IMR-90 (cell line): ENCODE results near the gene TXNRD1. TPM values are rescaled to one million over a fixed set of nuclear protein-coding genes. Genes with fewer than 3 reads are reported as not detected.

ENCODE experiments used
- ATAC-seq: fragments of 200-7000 bp; cut with Tn5 transposase; 2 replicates; pipeline ENCODE4 v1.9.1; 2020; ENCODE audit warnings: low read depth, mild to moderate bottlenecking, moderate library complexity
- BruUV-seq: library from RNA; stranded (reverse); fragments of 400-500 nt; replicated peaks from 2 replicates; lab custom pipeline; 2021; lab: Mats Ljungman, UMichigan
- CTCF ChIA-PET: fragments of 300-600 bp; formaldehyde crosslinking; extraction: SDS; loops from one replicate; lab custom pipeline; 2021; ENCODE audit warnings: antibody characterized with exemption; lab: Yijun Ruan, JAX
- POLR2A ChIA-PET: fragments of 300-600 bp; sonication (Branson Sonifier 250); formaldehyde crosslinking; loops from one replicate; lab custom pipeline; 2022; ENCODE audit warnings: antibody characterized with exemption; ENCODE audit not compliant: unreplicated experiment; lab: Charles Lee
- DNase-seq: peaks from one replicate; pipeline ENCODE4 v3.0.0; 2013
- H2AFZ ChIP-seq: replicated peaks from 2 replicates; pipeline ENCODE3; 2013; ENCODE audit warnings: low read length, mild to moderate bottlenecking; ENCODE audit not compliant: poor library complexity
- H2AK5ac ChIP-seq: 2 replicates; pipeline ENCODE4 v1.6.1; 2013; ENCODE audit warnings: low read depth, low read length, inconsistent platforms
- H2AK9ac ChIP-seq: replicated peaks from 2 replicates; pipeline ENCODE3; 2013; ENCODE audit warnings: mild to moderate bottlenecking, low read depth, low read length, moderate library complexity; ENCODE audit not compliant: poor library complexity
- H2BK120ac ChIP-seq: 2 replicates; pipeline ENCODE4 v1.6.1; 2013; ENCODE audit warnings: low read depth, low read length, inconsistent platforms
- H2BK15ac ChIP-seq: 3 replicates; pipeline ENCODE4 v1.6.1; 2013; ENCODE audit warnings: low read depth, low read length, inconsistent platforms
- H2BK20ac ChIP-seq: 2 replicates; pipeline ENCODE4 v1.6.1; 2013; ENCODE audit warnings: low read depth, mild to moderate bottlenecking, inconsistent platforms, low read length, moderate library complexity
- H2BK5ac ChIP-seq: 2 replicates; pipeline ENCODE4 v1.6.1; 2013; ENCODE audit warnings: mild to moderate bottlenecking, low read depth, low read length, inconsistent platforms; ENCODE audit not compliant: poor library complexity, severe bottlenecking
- H3K14ac ChIP-seq: replicated peaks from 2 replicates; pipeline ENCODE4 v1.6.1; 2013; ENCODE audit warnings: low read depth, low read length, inconsistent platforms
- H3K18ac ChIP-seq: 2 replicates; pipeline ENCODE4 v1.6.1; 2013; ENCODE audit warnings: low read depth, low read length, control low read depth
- H3K23ac ChIP-seq: 2 replicates; pipeline ENCODE4 v1.6.1; 2013; ENCODE audit warnings: low read depth, low read length, inconsistent platforms
- H3K27ac ChIP-seq: 2 replicates; pipeline ENCODE4 v1.5.1; 2013; ENCODE audit warnings: mild to moderate bottlenecking, control low read depth, low read length; ENCODE audit not compliant: insufficient read depth
- H3K27me3 ChIP-seq: 2 replicates; pipeline ENCODE4 v1.6.1; 2013; ENCODE audit warnings: low read length; ENCODE audit not compliant: control insufficient read depth, insufficient read depth
- H3K36me3 ChIP-seq: 2 replicates; pipeline ENCODE4 v1.6.1; 2013; ENCODE audit warnings: low read length, mixed read lengths; ENCODE audit not compliant: control insufficient read depth, insufficient read depth
- H3K4ac ChIP-seq: 2 replicates; pipeline ENCODE4 v1.6.1; 2013; ENCODE audit warnings: low read depth, low read length, inconsistent platforms
- H3K4me1 ChIP-seq: 2 replicates; pipeline ENCODE4 v1.6.1; 2013; ENCODE audit warnings: low read length, mixed read lengths; ENCODE audit not compliant: control insufficient read depth, insufficient read depth
- H3K4me2 ChIP-seq: 2 replicates; pipeline ENCODE4 v1.6.1; 2013; ENCODE audit warnings: low read depth, mild to moderate bottlenecking, control low read depth, low read length, moderate library complexity
- H3K4me3 ChIP-seq: 2 replicates; pipeline ENCODE4 v1.5.1; 2013; ENCODE audit warnings: low read depth, mild to moderate bottlenecking, control low read depth, low read length, moderate library complexity; ENCODE audit not compliant: insufficient read depth
- H3K56ac ChIP-seq: 2 replicates; pipeline ENCODE4 v1.6.1; 2013; ENCODE audit warnings: low read length, inconsistent platforms; ENCODE audit not compliant: insufficient read depth; ENCODE audit errors: extremely low read depth
- H3K79me1 ChIP-seq, 2 experiments: 2 replicates each; pipeline ENCODE4 v1.6.1; 2013; ENCODE audit warnings: low read length in 2 of 2, inconsistent platforms in 1 of 2, low read depth in 1 of 2
- H3K9ac ChIP-seq: 2 replicates; pipeline ENCODE4 v1.6.1; 2013; ENCODE audit warnings: low read depth, low read length, control low read depth
- H3K9me1 ChIP-seq: 2 replicates; pipeline ENCODE4 v1.6.1; 2013; ENCODE audit warnings: low read length, inconsistent platforms; ENCODE audit not compliant: insufficient read depth
- H3K9me3 ChIP-seq: 2 replicates; pipeline ENCODE4 v1.6.1; 2013; ENCODE audit warnings: low read length; ENCODE audit not compliant: control insufficient read depth, insufficient read depth
- H4K20me1 ChIP-seq: 2 replicates; pipeline ENCODE4 v1.6.1; 2013; ENCODE audit warnings: low read length, inconsistent platforms; ENCODE audit not compliant: insufficient read depth
- H4K5ac ChIP-seq: 2 replicates; pipeline ENCODE4 v1.6.1; 2013; ENCODE audit warnings: mild to moderate bottlenecking, low read depth, low read length, control low read depth
- H4K8ac ChIP-seq, 2 experiments: 2 replicates each; pipeline ENCODE4 v1.6.1; 2013; ENCODE audit warnings: low read depth in 2 of 2, low read length in 2 of 2, control low read depth in 1 of 2, inconsistent platforms in 1 of 2
- H4K91ac ChIP-seq: 2 replicates; pipeline ENCODE4 v1.6.1; 2013; ENCODE audit warnings: low read depth, low read length, inconsistent platforms; ENCODE audit not compliant: insufficient read depth
- BHLHE40 ChIP-seq: fragments of 150-350 bp; IDR thresholded peaks from 2 replicates; pipeline ENCODE4 v1.6.1; 2016; ENCODE audit warnings: mild to moderate bottlenecking, low read depth, low read length
- CHD1 ChIP-seq: IDR thresholded peaks from 2 replicates; pipeline ENCODE4 v1.6.1; 2012; ENCODE audit warnings: low read depth, low read length, improper control_type of control experiment
- FOS ChIP-seq: fragments of 150-350 bp; IDR thresholded peaks from 2 replicates; pipeline ENCODE4 v1.6.1; 2016; ENCODE audit warnings: low read depth, low read length
- MAFK ChIP-seq: IDR thresholded peaks from 2 replicates; pipeline ENCODE4 v1.6.1; 2012; ENCODE audit warnings: low read depth, low read length, improper control_type of control experiment
- WGBS, 2 experiments: methylation state at CpG; one replicate each; pipeline versions ENCODE4 v1.1.5 to v1.1.7; 2013; ENCODE audit warnings: missing lambda C conversion rate in 2 of 2; ENCODE audit not compliant: insufficient read length in 1 of 2; ENCODE audit errors: extremely low coverage in 2 of 2; 5-methylcytosine and 5-hydroxymethylcytosine counted together
- dilution Hi-C: fragments of 300-500 bp; cut with HindIII; formaldehyde crosslinking; loops from one replicate; pipeline ENCODE4 v1.14.3; 2018; ENCODE audit warnings: low sequenced_read_pairs; ENCODE audit not compliant: unreplicated experiment
- in situ Hi-C: fragments of 300-500 bp; cut with MboI; formaldehyde crosslinking; loops from 3 replicates; pipeline ENCODE4 v1.14.3; 2019; ENCODE audit warnings: low sequenced_read_pairs, inconsistent platforms, mixed read lengths
- intact Hi-C: fragments of 100-400 bp; cut with micrococcal nuclease; formaldehyde crosslinking; loops from 2 replicates; pipeline ENCODE4 v1.10.0; 2022
- polyA plus RNA-seq, 3 experiments: library from polyadenylated mRNA; depleted of rRNA; stranded (reverse); fragments of >200 nt; gene quantifications; 2 replicates each; pipeline ENCODE4 v1.2.3, GENCODE V29; 2012; ENCODE audit warnings: low replicate concordance in 1 of 3
- total RNA-seq: library from RNA; depleted of rRNA; stranded (reverse); fragments of >200 nt; gene quantifications from 2 replicates; pipeline ENCODE4 v1.2.3, GENCODE V29; 2012

Gene TXNRD1
- total and polyA plus RNA-seq, 2 of the 4 experiments (the other 2 are of a cell fraction): 379 to 582 TPM

DNA sequence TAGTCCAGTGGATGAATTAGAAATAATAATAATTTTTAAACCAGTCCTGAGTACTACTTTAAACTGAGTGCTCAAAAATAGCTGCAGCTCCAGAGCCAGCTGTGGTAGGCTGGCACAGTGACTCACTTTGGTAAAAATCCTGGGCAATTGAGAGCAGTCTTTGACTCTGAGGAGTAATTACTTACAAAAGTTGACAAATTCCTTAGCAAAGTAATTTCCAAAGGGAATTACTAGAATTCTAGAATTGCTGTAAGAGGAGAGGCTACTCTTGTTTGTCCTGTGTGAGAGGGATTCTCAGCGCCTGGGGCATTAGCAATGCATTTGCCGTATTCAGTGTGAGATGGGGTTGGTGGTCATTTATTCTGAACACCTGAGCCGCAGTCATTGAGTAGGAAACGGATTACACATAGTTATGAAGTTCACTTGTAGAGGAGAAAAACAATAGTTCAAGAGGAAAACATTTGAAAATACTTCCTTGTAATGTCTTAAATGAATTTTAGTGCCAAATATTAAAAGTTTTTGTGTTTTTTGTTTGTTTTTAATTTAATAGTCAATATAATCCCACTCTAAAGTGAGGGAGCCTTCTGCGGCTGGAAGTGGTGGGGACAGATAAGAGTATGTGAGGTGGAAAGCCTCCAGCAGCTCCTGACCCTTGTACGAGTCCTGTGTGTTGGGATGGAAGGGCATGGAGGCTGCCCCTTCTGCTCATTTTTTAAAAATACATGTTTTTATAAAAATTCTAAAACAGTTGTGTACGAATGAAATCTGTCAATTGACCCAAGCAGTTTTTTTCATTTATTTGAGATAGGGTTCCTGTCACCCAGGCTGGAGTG lies 129.9 kb downstream of the TXNRD1 start:
- Histone ChIP-seq H3K9ac (no peak overlapping the region), H4K91ac (no peak overlapping the region), H3K79me1 (peaks cover 53 to 71% of the 10 kb centered on the region in 2 experiments), H2AK9ac (no peak overlapping the region), H3K9me1 (peaks cover 16% of the 10 kb centered on the region), H2BK5ac (no peak overlapping the region), H2BK20ac (no peak overlapping the region), H4K20me1 (peaks cover 89% of the 10 kb centered on the region), H3K9me3 (no peaks in the 10 kb centered on the region), H3K27ac (no peak overlapping the region), H2BK120ac (no peak overlapping the region), H2BK15ac (no peak overlapping the region), H3K4me2 (no peak overlapping the region), H3K14ac (no peak overlapping the region), H2AK5ac (no peak overlapping the region), H4K5ac (no peak overlapping the region), H2AFZ (no peak overlapping the region), H3K4me3 (no peak overlapping the region), H3K56ac (no peak overlapping the region), H3K27me3 (no peaks in the 10 kb centered on the region), H3K4ac (no peak overlapping the region), H3K18ac (no peak overlapping the region), H3K4me1 (peaks cover 4% of the 10 kb centered on the region; the same call in 1 of the 2 replicates), H3K36me3 (peaks cover 70% of the 10 kb centered on the region), H4K8ac (no peak overlapping the region), H3K23ac (no peak overlapping the region)
- intact Hi-C loops (no loop called here), in situ Hi-C loops (no loop called here), dilution Hi-C loops (no loop called here)
- BruUV-seq: no TSS peak
- 80% methylated on average over 1 of the region's 7 CpGs; no CpG with 5 or more reads in 1 of the 2 experiments for WGBS, 2 experiments
- ChIA-PET CTCF (no interaction called here), POLR2A (no interaction called here)
- DNase-seq: no peak
- TF ChIP-seq FOS (no peak), CHD1 (no peak), MAFK (no peak), BHLHE40 (no peak)
- peak; percentile 18; the same call in 1 of the 2 replicates for ATAC-seq
